ENCODE data around the gene SIDT2.

GRCh38 chr11:117202386-117203068 lies 24.0 kb downstream of the SIDT2 start:
- TF ChIP-seq CTCF (conservative IDR thresholded peaks at IDR 0.05; ENCODE audit: low read length) (no peak), EZH2phosphoT487 (IDR thresholded peaks at IDR 0.05; ENCODE audit: borderline replicate concordance, low read depth, low read length) (no peak)

Data from OCI-LY7 (cell line).